LNCaP clone FGC (cell line): ENCODE data around the gene HOXC11.

Experiments
- DNase-seq: peaks from one replicate; pipeline ENCODE4 v3.0.0-alpha.2; 2011; ENCODE audit warnings: low read depth
- H3K4me3 ChIP-seq: 2 replicates; pipeline ENCODE4 v1.5.1; 2011; ENCODE audit warnings: mild to moderate bottlenecking, low read depth, low read length, control low read depth
- TF ChIP-seq, protein P1 (sequence below): IDR thresholded peaks from 2 replicates; pipeline ENCODE4 v1.5.1; 2012; ENCODE audit warnings: mild to moderate bottlenecking; ENCODE audit not compliant: control insufficient read depth, insufficient read depth; ENCODE audit errors: extremely low read depth

HOXC11 gene

DNA sequence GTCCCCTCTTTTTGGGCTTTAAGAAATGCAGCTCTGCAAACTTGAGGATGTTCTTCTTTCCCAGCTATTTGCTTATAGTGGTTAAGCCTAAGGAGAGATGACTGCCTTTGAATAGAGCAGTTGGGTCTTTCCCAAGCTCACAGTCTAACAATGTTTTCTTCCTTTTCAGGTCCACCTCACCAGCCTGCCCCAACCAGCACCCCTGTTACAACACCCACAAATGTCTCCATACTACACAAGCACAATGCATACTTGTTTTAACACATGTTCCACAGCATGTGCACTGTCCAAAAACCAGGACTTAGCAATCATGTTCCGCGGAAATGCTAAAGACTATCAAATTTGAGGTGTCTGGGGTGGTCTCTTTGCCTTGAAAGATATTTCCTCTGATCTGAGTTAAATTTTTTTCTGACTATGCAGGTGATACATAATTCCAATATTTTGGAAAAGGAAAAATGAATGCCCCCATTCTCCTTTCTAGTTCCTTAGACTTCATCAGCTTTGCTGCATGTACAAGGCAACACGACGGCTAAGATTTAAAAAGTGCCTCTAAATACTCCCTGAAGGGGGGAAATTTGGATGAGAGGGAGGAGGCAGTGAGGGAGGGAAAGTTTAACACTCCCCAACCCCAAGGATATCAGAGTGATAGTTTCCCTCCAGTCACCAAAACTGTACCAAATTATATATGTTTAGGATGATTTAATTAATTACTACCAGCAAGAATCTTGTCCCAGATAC, 40.9 kb upstream of the HOXC11 start:
- DNase-seq = no peak
- TF ChIP-seq, protein P1, sequence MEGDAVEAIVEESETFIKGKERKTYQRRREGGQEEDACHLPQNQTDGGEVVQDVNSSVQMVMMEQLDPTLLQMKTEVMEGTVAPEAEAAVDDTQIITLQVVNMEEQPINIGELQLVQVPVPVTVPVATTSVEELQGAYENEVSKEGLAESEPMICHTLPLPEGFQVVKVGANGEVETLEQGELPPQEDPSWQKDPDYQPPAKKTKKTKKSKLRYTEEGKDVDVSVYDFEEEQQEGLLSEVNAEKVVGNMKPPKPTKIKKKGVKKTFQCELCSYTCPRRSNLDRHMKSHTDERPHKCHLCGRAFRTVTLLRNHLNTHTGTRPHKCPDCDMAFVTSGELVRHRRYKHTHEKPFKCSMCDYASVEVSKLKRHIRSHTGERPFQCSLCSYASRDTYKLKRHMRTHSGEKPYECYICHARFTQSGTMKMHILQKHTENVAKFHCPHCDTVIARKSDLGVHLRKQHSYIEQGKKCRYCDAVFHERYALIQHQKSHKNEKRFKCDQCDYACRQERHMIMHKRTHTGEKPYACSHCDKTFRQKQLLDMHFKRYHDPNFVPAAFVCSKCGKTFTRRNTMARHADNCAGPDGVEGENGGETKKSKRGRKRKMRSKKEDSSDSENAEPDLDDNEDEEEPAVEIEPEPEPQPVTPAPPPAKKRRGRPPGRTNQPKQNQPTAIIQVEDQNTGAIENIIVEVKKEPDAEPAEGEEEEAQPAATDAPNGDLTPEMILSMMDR = no peak
- H3K4me3 ChIP-seq = no peak overlapping the region

DNA sequence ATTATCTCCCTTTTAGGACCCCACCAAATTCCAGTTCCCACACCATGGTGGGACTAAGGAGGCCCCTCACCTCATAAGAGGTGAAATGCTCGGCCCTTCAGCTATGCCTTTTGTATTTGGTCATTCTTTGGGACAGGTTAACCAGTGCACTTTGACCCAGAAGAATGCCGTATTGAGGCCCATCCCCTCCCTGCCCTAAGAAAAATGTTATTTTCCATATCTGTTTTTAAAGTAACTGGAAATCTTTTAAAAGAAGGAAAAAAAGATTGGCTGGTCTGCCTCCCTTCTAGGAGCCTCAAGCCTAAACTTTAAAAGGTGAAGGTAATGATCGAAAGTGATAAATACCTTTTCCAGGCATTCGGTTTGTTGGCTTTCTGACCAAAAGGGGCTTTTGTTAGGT, 40.0 kb upstream of the HOXC11 start:
- H3K4me3 ChIP-seq = no peak overlapping the region
- TF ChIP-seq, protein P1 = no peak
- DNase-seq = no peak

DNA sequence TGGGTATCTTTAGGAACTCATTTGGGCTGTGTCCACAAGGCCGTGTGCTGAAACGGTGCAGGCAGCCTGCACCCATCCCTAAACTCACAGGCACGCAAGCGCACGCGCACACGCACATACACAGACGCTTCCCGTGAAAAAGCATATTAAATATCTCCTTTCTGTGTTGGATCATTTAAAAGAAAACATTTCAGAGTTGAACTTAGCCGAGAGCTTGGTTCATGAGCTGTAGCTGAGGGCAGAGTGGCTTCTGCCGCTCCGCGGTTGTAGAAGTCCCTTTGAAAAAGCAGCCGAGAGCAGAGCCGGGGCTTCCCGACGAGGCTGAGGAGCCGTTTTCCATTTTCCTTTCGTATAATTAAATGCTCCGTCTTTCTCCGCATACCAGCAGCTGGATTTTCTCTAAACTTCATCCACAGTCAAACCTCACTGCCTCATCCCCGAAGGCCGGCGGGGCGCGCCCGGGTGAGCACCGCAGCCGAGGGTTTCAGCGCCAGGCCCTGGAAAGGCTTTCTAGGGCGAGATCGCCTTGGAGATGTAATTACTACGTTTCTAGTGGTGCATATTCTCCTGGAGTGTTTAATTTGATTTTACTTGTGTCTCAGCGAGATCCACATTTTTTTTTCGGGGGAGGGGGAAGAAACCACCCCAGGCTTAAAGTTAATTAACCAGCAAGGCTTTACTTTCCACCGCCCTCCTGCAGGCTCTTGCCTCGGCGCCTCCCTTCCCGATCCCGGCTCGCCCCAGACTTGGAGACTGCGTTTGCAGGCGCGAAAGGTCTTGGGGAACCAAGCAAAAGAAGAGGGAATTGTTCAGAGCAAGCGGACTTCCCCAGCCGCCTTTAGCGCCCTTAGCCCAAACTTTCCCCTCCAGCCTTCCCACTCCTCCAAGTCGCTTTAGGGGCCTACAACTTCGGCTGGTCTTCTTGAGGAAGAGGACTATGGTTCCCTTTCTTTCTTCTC, 37.3 kb upstream of the HOXC11 start:
- no peak overlapping the region for H3K4me3 ChIP-seq
- TF ChIP-seq, protein P1 = no peak
- no peak for DNase-seq

DNA sequence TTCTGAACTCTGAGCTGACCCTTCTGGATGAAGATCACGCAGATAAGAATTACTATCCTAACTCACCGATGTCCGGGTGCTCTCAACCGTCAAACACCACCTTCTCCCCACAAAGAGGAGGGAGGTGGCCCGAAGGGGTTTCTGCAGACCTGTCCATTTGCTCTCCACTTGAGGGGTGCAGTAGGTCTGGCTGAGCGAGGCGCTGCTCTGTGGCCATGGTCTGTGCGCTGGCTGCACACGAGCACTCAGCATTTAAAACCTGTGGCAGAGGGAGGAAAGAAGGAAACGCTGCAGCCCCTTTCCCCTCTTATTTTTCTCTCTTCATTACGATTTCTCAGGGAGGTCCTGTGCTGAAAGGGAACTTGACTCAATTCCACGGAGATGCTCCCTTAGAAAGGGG, 35.8 kb upstream of the HOXC11 start:
- TF ChIP-seq, protein P1 = no peak
- H3K4me3 ChIP-seq = no peak overlapping the region
- no peak for DNase-seq

DNA sequence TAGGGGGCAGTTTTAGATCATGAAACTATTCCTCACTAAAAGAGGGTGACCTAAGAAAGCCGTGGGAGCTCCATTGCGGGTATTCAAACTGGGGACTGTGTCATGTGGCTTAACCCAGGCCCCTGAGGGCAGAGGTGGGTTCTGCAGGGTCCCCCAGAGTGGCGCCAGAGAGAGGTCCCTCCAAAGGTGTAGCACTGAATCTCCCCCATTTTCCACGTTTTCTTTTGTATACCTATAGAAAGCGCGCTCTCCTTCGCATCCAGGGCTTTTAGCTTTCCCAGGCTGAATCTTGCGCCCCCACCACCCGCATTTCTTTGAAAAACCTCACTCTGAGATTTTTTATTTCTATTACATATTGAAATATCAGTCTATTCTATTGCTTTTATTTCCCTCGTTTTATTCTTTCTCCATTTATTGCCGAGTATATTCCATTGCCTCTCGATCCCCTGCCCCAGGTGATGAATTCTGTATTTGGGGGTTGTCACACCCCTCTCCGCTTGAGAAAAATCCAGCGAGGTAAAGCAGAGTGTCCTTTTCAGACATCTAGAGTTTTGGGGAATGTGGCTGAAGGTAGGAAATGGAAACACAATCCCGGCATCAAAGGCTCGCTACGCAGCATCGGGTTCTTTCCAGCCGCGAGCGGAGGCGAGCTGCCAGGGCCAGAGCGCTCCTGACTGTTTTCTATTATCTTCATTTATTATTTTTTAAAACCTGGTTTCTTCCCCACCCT, 35.2 kb upstream of the HOXC11 start:
- TF ChIP-seq, protein P1 = no peak
- H3K4me3 ChIP-seq = peak overlapping the region; percentile 59
- no peak for DNase-seq

DNA sequence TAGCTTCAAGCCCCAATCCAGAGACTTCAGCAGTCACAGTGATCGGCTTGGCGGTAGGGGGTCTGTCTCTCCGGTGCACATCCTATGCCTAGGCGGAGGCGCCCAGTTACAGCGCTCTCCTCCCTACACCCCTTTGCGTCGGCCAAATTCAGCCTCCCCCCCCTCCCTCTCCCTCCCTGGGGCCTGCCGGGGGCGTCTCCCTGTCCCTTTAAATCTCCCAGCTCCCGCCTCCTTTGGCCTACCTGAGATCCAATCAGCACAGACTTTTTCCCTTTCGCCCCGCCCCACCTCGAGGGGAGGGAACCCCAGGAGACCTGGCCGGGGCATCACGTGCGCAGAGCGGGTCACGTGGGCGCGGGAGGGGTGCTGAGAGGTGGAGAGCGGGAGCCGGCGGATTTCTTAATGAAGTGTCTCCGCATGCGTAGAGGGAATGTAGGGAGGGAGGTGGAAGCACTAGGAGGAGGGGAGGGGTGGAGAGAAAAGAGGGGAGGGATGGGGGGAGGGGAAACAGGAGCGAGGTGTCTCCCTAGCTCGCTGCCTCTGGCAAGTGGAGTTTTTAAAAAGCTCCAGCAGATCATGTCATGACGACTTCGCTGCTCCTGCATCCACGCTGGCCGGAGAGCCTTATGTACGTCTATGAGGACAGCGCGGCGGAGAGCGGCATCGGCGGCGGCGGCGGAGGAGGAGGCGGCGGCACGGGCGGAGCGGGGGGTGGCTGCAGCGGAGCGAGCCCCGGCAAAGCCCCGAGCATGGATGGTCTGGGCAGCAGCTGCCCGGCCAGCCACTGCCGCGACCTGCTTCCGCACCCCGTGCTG, 34.4 kb upstream of the HOXC11 start, which contains the start of gene HOXC13:
HOXC13 (plus strand) TSS at position 506 of the 815 bp plus-strand sequence; CDS start at position 582, 76 bp downstream.
- DNase-seq = peak; percentile 99
- H3K4me3 ChIP-seq = peak within 1 kb of the TSS; percentile 59
- TF ChIP-seq, protein P1 = no peak
